Measurements from ENCODE around the gene BCKDHA. TPM values are rescaled to one million over a fixed set of nuclear protein-coding genes. Genes with fewer than 3 reads are reported as not detected.
"Not testable (repeated sequence)": the region's sequence is repeated elsewhere in the genome, so short reads cannot be mapped to it uniquely, and the experiment has no call there.

Gene BCKDHA
- total RNA-seq, 1 donor from 2014 or later = 6.8 TPM

DNA sequence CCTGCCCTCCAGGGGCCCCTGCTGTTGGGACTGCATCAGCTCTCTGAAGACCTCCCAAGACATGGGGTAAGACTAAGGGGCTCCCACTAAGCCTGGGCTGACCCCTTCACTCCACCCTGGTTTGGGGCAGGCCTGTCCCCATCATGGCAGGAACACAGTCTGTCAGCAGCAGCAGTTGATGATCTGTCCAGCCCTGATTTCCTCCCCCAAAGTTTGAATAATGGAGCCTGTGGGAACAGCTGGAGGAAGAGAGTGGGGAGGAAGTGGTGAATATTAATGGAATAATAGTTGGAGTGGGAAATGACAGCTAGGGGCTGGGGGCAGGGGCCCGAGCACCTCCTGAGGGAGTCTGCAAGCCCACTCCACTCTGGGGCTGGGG is 30.9 kb downstream of the BCKDHA start:
- TF ChIP-seq, protein P1, sequence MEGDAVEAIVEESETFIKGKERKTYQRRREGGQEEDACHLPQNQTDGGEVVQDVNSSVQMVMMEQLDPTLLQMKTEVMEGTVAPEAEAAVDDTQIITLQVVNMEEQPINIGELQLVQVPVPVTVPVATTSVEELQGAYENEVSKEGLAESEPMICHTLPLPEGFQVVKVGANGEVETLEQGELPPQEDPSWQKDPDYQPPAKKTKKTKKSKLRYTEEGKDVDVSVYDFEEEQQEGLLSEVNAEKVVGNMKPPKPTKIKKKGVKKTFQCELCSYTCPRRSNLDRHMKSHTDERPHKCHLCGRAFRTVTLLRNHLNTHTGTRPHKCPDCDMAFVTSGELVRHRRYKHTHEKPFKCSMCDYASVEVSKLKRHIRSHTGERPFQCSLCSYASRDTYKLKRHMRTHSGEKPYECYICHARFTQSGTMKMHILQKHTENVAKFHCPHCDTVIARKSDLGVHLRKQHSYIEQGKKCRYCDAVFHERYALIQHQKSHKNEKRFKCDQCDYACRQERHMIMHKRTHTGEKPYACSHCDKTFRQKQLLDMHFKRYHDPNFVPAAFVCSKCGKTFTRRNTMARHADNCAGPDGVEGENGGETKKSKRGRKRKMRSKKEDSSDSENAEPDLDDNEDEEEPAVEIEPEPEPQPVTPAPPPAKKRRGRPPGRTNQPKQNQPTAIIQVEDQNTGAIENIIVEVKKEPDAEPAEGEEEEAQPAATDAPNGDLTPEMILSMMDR (conservative IDR thresholded peaks at IDR 0.05) = no peak
- Mint-ChIP-seq H3K27ac (ENCODE audit: unreplicated experiment) (peak overlapping the region; percentile 95), H3K9me3 (no peaks in the 10 kb centered on the region), H3K4me1 (peaks cover 5% of the 10 kb centered on the region), H3K4me3 (no peak overlapping the region), H3K27me3 (ENCODE audit: low read depth) (no peaks in the 10 kb centered on the region), H3K36me3 (ENCODE audit: low read depth) (peaks cover 3% of the 10 kb centered on the region)
- no peak for DNase-seq (ENCODE audit: low read depth, low spot score)

DNA sequence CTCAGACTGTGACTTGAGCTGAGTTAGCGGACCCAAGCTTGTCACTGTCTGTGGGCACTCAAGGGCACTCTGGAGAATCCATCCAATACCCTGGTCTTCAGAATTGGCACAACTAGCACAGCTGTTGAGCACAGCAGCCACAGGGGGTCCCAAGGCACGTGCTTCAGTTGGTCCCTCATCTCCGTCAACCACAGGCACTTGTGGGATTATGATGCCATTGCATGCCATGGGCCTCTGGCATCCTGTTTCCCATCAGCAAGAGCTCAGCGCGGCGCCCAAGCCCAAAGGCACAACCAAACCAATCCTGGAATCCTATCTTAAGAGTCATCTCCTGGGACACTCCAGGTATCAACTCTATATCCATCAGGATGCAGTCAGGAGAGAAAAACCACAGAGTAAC is 33.3 kb downstream of the BCKDHA start:
- H3K36me3 Mint-ChIP-seq (ENCODE audit: low read depth) = peaks cover 3% of the 10 kb centered on the region
- H3K4me1 Mint-ChIP-seq = peaks cover 5% of the 10 kb centered on the region
- H3K27me3 Mint-ChIP-seq (ENCODE audit: low read depth) = no peaks in the 10 kb centered on the region
- TF ChIP-seq, protein P1 (conservative IDR thresholded peaks at IDR 0.05) = no peak
- no peaks in the 10 kb centered on the region for H3K9me3 Mint-ChIP-seq
- H3K27ac Mint-ChIP-seq (ENCODE audit: unreplicated experiment) = no peak overlapping the region
- no peak for DNase-seq (ENCODE audit: low read depth, low spot score)
- H3K4me3 Mint-ChIP-seq = no peak overlapping the region

DNA sequence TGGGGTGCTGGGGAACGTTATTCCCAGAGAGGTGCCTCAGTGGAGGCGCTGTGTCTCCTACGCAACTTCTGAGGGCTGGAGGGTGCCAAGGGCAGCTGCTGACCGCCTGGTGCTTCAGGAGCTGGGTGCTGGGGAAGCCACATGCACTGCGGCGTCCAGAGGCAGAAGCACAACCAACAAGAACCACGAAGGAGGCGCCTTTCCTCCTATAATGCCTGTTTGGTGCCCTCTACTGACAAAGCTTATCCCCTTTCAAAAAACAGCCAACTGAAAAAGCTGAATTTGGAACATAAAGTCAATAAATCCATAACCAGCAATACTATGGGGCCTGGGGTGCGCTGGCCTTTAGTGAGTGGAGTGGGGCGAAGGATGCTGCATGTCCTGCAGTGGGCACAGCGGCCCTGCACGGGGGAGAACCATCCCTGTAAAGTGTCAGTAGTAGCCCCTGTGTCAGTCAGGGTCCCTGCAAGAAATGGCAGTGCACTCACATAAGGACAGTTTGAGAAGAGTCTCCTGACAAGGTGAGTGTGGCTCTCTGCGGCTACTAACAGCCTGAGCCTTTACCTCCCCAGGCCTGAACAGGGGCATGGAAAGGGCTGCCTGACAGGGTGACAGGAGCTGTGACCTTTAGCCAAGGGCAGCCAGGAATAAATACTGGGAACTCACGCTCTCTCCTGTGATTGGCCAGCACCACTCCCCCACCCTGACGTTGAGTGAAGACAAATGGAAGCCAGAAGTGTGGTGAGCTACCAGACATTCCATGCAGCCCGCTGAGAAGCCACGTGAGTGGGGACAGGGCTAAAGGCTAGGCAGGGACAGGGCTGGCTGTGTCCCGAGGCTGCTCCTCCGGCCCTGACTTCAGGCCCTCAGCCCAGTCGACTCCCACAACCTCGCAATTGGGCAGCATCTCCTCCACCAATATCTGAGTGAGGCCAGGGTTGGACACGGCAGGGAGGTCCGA is 34.1 kb downstream of the BCKDHA start:
- H3K9me3 Mint-ChIP-seq = no peaks in the 10 kb centered on the region
- peaks cover 3% of the 10 kb centered on the region for H3K36me3 Mint-ChIP-seq (ENCODE audit: low read depth)
- TF ChIP-seq, protein P1 (conservative IDR thresholded peaks at IDR 0.05) = no peak
- H3K4me3 Mint-ChIP-seq = peak overlapping the region; percentile 19
- DNase-seq (ENCODE audit: low read depth, low spot score) = no peak
- H3K27me3 Mint-ChIP-seq (ENCODE audit: low read depth) = no peaks in the 10 kb centered on the region
- H3K4me1 Mint-ChIP-seq = peaks cover 4% of the 10 kb centered on the region
- H3K27ac Mint-ChIP-seq (ENCODE audit: unreplicated experiment) = peak overlapping the region; percentile 63

DNA sequence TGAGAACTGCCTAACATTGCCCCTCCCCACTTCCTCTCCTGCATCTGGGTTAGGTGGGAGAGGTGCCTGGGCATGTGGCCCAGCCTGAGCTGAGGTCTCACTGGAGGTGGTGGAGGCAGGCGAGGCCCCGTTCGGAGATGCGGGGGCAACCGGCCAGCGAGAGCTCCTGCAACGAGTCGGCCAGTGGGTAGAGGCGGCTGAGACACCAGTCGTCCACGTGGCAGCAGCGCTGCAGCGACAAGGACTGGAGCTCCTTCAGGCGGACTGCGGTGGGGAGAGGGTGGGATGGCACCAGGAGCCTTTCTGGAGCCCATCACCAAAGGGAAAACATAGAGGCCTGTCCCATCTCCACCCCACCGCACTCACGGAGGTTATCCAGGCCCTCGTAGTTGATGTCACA is 35.6 kb downstream of the BCKDHA start:
- DNase-seq (ENCODE audit: low read depth, low spot score) = no peak
- Mint-ChIP-seq H3K4me3 (no peak overlapping the region), H3K27ac (ENCODE audit: unreplicated experiment) (no peak overlapping the region), H3K9me3 (no peaks in the 10 kb centered on the region), H3K27me3 (ENCODE audit: low read depth) (no peaks in the 10 kb centered on the region), H3K4me1 (peaks cover 3% of the 10 kb centered on the region), H3K36me3 (ENCODE audit: low read depth) (peaks cover 5% of the 10 kb centered on the region)
- TF ChIP-seq, protein P1 (conservative IDR thresholded peaks at IDR 0.05) = no peak

DNA sequence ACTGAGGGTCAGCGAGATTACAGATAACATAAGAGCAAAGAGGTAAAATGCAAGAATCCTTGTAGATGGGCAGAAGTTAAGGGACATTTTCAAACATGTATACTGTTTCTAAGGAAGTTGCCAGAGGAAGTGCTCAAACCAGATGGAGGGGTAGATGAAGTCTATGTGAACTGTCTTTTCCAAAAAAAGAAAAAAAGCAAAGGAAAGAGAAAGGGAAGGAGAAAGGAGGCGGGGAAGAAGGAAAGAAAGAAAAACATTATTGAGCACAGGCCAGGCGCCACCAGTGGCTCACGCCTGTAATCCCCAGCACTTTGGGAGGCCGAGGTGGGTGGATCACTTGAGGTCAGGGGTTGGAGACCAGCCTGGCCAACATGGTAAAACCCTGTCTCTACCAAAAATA is 36.8 kb downstream of the BCKDHA start:
- TF ChIP-seq, protein P1 (conservative IDR thresholded peaks at IDR 0.05) = no peak
- H3K4me3 Mint-ChIP-seq = peak overlapping the region; percentile 2
- H3K36me3 Mint-ChIP-seq (ENCODE audit: low read depth) = peaks cover 5% of the 10 kb centered on the region
- DNase-seq (ENCODE audit: low read depth, low spot score) = no peak
- H3K27ac Mint-ChIP-seq (ENCODE audit: unreplicated experiment) = no peak overlapping the region
- H3K27me3 Mint-ChIP-seq (ENCODE audit: low read depth) = no peaks in the 10 kb centered on the region
- H3K4me1 Mint-ChIP-seq = peaks cover 8% of the 10 kb centered on the region
- H3K9me3 Mint-ChIP-seq = no peaks in the 10 kb centered on the region

DNA sequence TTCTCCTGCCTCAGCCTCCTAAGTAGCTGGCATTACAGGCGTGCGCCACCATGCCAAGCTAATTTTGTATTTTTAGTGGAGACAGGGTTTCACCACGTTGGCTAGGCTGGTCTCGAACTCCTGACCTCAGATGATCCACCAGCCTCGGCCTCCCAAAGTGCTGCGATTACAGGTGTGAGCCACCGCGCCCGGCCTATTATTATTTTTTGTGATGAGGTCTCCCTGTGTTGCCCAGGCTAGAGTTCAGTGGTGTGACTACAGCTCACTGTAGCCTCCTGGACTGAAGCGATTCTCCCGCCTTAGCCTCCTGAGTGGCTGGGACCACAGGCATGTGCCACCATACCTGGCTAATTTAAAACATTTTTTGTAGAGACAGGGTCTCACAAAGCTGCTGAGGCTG is 37.8 kb downstream of the BCKDHA start:
- not testable (repeated sequence) for DNase-seq (ENCODE audit: low read depth, low spot score); H3K9me3 Mint-ChIP-seq
- peaks cover 11% of the 10 kb centered on the region for H3K4me1 Mint-ChIP-seq

More for the DNA sequence above, 37.8 kb downstream of the BCKDHA start:
- H3K27me3 Mint-ChIP-seq (ENCODE audit: low read depth); H3K36me3 Mint-ChIP-seq (ENCODE audit: low read depth); H3K4me3 Mint-ChIP-seq; H3K27ac Mint-ChIP-seq (ENCODE audit: unreplicated experiment): not testable (repeated sequence)
